RKO (cell line): Measurements from ENCODE around the gene NPAS2.

Experiments used
- DNase-seq: peaks from one replicate; pipeline ENCODE4 v3.0.0-alpha.2; 2016; ENCODE audit warnings: low spot score

The NPAS2 gene

GRCh38 chr2:100796499-100797100 is 23.3 kb upstream of the NPAS2 start:
- no peak for DNase-seq

GRCh38 chr2:100799686-100800085 is 20.3 kb upstream of the NPAS2 start:
- no peak for DNase-seq

GRCh38 chr2:100800915-100801314 is 19.0 kb upstream of the NPAS2 start:
- DNase-seq = no peak

GRCh38 chr2:100801402-100801801 is 18.5 kb upstream of the NPAS2 start:
- no peak for DNase-seq

- no peak for DNase-seq
These were observed 17.9 kb upstream of the NPAS2 start for GRCh38 chr2:100802066-100802465.

GRCh38 chr2:100803334-100803733 is 16.6 kb upstream of the NPAS2 start:
- DNase-seq = no peak

- no peak for DNase-seq
These were observed 13.4 kb upstream of the NPAS2 start for GRCh38 chr2:100806550-100806949.

- DNase-seq = no peak
These were observed 12.2 kb upstream of the NPAS2 start for GRCh38 chr2:100807707-100808106.

GRCh38 chr2:100808582-100808981 is 11.4 kb upstream of the NPAS2 start:
- no peak for DNase-seq

- DNase-seq = no peak
These were observed 10.4 kb upstream of the NPAS2 start for GRCh38 chr2:100809506-100809905.

- no peak for DNase-seq
These were observed 9.3 kb upstream of the NPAS2 start for GRCh38 chr2:100810603-100811145.

- DNase-seq = no peak
These were observed 7.8 kb upstream of the NPAS2 start for GRCh38 chr2:100812116-100812515.

GRCh38 chr2:100812573-100812972 is 7.4 kb upstream of the NPAS2 start:
- no peak for DNase-seq

- no peak for DNase-seq
These were observed 6.4 kb upstream of the NPAS2 start for GRCh38 chr2:100813527-100813926.

GRCh38 chr2:100814043-100814442 is 5.9 kb upstream of the NPAS2 start:
- DNase-seq = no peak

- DNase-seq = no peak
These were observed 5.5 kb upstream of the NPAS2 start for GRCh38 chr2:100814453-100814852.

- no peak for DNase-seq
These were observed 2.5 kb upstream of the NPAS2 start for GRCh38 chr2:100817388-100817985.

GRCh38 chr2:100818003-100818605 is 1.8 kb upstream of the NPAS2 start:
- no peak for DNase-seq

GRCh38 chr2:100818606-100819369 is 1.2 kb upstream of the NPAS2 start:
- DNase-seq = peak; percentile 53

GRCh38 chr2:100820273-100820522 is 259 bp downstream of the NPAS2 start:
- no peak for DNase-seq

GRCh38 chr2:100820523-100821254 is 750 bp downstream of the NPAS2 start:
- DNase-seq = no peak

GRCh38 chr2:100821255-100821910 is 1.4 kb downstream of the NPAS2 start:
- DNase-seq = no peak
